ENCODE results near the gene C9orf152. TPM values are rescaled to one million over a fixed set of nuclear protein-coding genes. Genes with fewer than 3 reads are reported as not detected.

Gene C9orf152
- total RNA-seq, 1 donor from 2014 or later = not detected

DNA sequence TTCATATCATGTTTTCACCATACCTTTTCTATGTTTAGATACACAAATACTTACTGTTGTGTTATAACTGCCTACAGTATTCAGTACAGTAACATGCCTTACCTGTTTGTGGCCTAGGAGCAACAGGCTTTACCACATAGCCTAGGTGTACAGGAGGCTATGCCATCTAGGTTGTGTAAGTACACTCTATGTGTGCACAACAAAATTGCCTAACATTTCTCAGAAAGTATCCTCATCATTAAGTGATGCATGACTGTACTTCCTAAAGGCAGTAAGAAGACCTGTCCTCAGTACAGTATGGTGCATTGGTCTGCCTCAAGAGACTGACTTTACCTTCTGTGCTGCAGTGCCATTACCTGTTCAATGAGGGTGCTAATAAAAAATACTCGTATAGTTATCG, 40.4 kb upstream of the C9orf152 start:
- Histone ChIP-seq H3K4me3 (no peak overlapping the region), H3K9me3 (replicated peaks) (no peaks in the 10 kb centered on the region), H3K27ac (replicated peaks) (no peak overlapping the region), H3K36me3 (peaks cover 70% of the 10 kb centered on the region), H3K27me3 (ENCODE audit: low read depth) (no peaks in the 10 kb centered on the region), H3K4me1 (no peaks in the 10 kb centered on the region)
- no peak for DNase-seq
- TF ChIP-seq CTCF (IDR thresholded peaks at IDR 0.05; ENCODE audit: borderline replicate concordance) = no peak
- intact Hi-C loops (cut with micrococcal nuclease) = no loop called here

DNA sequence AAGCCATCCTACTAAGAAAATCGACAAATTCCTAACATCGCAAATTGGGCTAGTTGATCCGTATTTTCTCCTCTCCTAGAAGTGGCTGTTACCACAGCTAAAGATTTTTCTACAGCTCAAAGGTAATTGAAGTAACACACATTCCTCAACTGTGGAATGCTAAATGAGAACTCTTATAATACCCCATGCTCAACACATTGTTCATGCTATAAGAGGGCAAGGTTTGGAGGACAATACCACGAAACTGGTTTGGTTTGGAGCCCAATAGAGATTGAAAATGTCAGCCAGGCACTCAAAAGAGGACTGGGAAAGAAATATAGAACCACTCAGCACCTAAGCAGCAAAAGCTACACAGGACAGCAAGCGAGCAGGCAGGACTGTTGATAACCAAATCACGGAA, 38.3 kb upstream of the C9orf152 start:
- H3K27me3 ChIP-seq (ENCODE audit: low read depth) = no peaks in the 10 kb centered on the region
- intact Hi-C loops (cut with micrococcal nuclease) = no loop called here
- DNase-seq = no peak
- no peaks in the 10 kb centered on the region for H3K4me1 ChIP-seq
- no peak for TF ChIP-seq CTCF (IDR thresholded peaks at IDR 0.05; ENCODE audit: borderline replicate concordance)
- no peak overlapping the region for H3K4me3 ChIP-seq
- no peak overlapping the region for H3K27ac ChIP-seq (replicated peaks)
- H3K36me3 ChIP-seq = peaks cover 90% of the 10 kb centered on the region
- no peaks in the 10 kb centered on the region for H3K9me3 ChIP-seq (replicated peaks)

DNA sequence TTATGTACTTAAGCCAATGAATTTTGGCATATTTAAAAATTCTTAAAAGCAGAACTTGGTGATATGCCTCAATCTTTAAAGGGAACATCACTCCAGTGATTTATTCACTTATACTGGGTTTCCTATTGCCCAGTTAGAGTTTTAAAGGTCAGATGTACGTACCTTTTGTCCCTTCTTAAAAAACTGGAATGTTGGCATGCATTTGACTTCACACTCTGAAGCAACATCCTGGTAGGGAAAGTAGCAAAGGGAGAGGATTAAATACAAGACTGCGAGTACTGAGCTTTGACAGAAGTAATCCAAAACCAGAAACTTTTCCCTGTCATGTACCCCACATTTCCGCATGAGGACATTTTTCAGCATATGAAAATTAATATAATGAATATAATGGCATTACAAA, 36.7 kb upstream of the C9orf152 start:
- Histone ChIP-seq H3K4me3 (no peak overlapping the region), H3K27me3 (ENCODE audit: low read depth) (no peaks in the 10 kb centered on the region), H3K36me3 (peaks cover 77% of the 10 kb centered on the region), H3K9me3 (replicated peaks) (no peaks in the 10 kb centered on the region), H3K4me1 (no peaks in the 10 kb centered on the region), H3K27ac (replicated peaks) (no peak overlapping the region)
- TF ChIP-seq CTCF (IDR thresholded peaks at IDR 0.05; ENCODE audit: borderline replicate concordance) = no peak
- no peak for DNase-seq
- intact Hi-C loops (cut with micrococcal nuclease) = no loop called here

DNA sequence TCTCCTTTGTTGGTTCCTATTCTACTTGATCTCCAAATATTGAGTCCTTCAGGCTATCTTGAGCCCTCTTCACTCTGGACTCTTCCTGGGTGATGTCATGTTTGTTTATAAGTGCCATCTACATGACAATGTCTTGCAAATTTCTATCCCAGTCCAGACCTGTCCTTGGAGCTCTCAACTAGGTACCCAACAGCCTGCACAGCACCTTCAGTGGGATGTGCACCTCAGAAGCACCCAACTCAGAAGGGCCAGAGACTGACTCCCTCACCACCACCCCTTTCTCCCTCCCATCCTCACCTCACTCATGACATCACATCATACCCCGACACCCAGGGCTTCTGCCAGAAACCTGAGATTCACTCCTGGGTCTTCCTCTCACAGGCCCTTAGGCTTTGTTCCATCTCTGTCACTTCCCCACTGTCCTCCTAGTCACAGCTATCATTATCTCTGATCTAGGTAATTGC, 33.9 kb upstream of the C9orf152 start:
- DNase-seq = no peak
- intact Hi-C loops (cut with micrococcal nuclease) = no loop called here
- Histone ChIP-seq H3K4me1 (no peaks in the 10 kb centered on the region), H3K4me3 (no peak overlapping the region), H3K36me3 (peaks cover 53% of the 10 kb centered on the region), H3K27ac (replicated peaks) (no peak overlapping the region), H3K9me3 (replicated peaks) (no peaks in the 10 kb centered on the region), H3K27me3 (ENCODE audit: low read depth) (no peaks in the 10 kb centered on the region)
- no peak for TF ChIP-seq CTCF (IDR thresholded peaks at IDR 0.05; ENCODE audit: borderline replicate concordance)

DNA sequence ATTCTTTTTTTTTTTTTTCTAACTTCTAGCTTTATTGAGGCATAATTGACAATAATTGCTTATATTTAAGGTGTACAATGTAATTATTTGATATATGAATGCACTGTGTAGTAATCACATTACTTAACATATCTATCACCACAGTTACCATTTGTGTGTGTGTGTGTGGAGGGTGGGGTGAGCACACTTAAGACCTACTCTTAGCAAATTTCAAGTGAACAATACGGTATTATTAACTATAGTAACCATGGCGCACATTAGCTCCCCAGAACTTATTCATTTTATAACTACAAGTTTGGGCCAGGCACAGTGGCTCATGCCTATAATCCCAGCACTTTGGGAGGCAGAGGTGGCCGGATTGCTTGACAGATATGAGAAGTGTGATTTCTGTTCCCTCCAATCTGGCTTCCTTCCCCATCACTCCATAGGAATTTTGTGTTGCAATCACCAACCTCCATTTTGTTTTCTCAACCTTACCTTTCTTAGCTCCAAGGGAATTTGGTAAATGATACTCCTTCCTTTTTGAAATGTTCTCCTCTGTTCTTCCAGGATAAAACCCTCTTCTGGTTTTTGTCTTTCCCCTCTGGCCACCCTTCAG, 33.4 kb upstream of the C9orf152 start:
- H3K27ac ChIP-seq (replicated peaks) = no peak overlapping the region
- H3K36me3 ChIP-seq = peaks cover 47% of the 10 kb centered on the region
- no peaks in the 10 kb centered on the region for H3K27me3 ChIP-seq (ENCODE audit: low read depth)
- no peak overlapping the region for H3K4me3 ChIP-seq
- DNase-seq = no peak
- no peak for TF ChIP-seq CTCF (IDR thresholded peaks at IDR 0.05; ENCODE audit: borderline replicate concordance)
- intact Hi-C loops (cut with micrococcal nuclease) = no loop called here
- no peaks in the 10 kb centered on the region for H3K4me1 ChIP-seq
- no peaks in the 10 kb centered on the region for H3K9me3 ChIP-seq (replicated peaks)
